Caco-2 (cell line): ENCODE data around the gene UQCC2. TPM values are rescaled to one million over a fixed set of nuclear protein-coding genes. Genes with fewer than 3 reads are reported as not detected.
A peak's percentile ranks its signal among the peaks of the same experiment; 100 is the strongest.

Experiments
- BruUV-seq: library from RNA; stranded (reverse); fragments of 400-500 nt; replicated peaks from 2 replicates; lab custom pipeline; 2021; lab: Mats Ljungman, UMichigan
- CTCF ChIA-PET: fragments of 300-600 bp; sonication (Branson Sonifier 250); formaldehyde crosslinking; loops from one replicate; lab custom pipeline; 2022; ENCODE audit warnings: antibody characterized with exemption; lab: Charles Lee
- POLR2A ChIA-PET: fragments of 300-600 bp; sonication (Branson Sonifier 250); formaldehyde crosslinking; loops from one replicate; lab custom pipeline; 2022; ENCODE audit warnings: antibody characterized with exemption; lab: Charles Lee
- DNase-seq, 2 experiments: peaks; one replicate each; pipeline versions ENCODE4 v3.0.0 to v3.0.0-alpha.2; 2020 to 2022
- H3K27me3 ChIP-seq: replicated peaks from 2 replicates; pipeline ENCODE4 v1.6.0; 2011; ENCODE audit warnings: low read length; ENCODE audit not compliant: control insufficient read depth, insufficient read depth
- H3K36me3 ChIP-seq: 2 replicates; pipeline ENCODE4 v1.5.1; 2011; ENCODE audit warnings: low read length; ENCODE audit not compliant: control insufficient read depth, insufficient read depth
- H3K4me1 ChIP-seq: fragments of 250-450 bp; sonication (Bioruptor Pico); 2 replicates; pipeline ENCODE4 v1.5.1; 2020; ENCODE audit warnings: mild to moderate bottlenecking
- H3K4me3 ChIP-seq: 2 replicates; pipeline ENCODE4 v1.5.1; 2011; ENCODE audit warnings: low read depth, mild to moderate bottlenecking, control low read depth, low read length
- H3K9me3 ChIP-seq: fragments of 250-450 bp; sonication (Bioruptor Pico); 2 replicates; pipeline ENCODE4 v1.5.1; 2020; ENCODE audit warnings: mild to moderate bottlenecking, moderate library complexity
- H3K27ac Mint-ChIP-seq: one replicate; pipeline ENCODE4 v1.8.0; 2022; ENCODE audit warnings: mixed read lengths; ENCODE audit not compliant: unreplicated experiment
- H3K27me3 Mint-ChIP-seq: one replicate; pipeline ENCODE4 v1.8.0; 2022; ENCODE audit warnings: mixed read lengths; ENCODE audit not compliant: insufficient read depth, unreplicated experiment
- H3K36me3 Mint-ChIP-seq: one replicate; pipeline ENCODE4 v1.8.0; 2022; ENCODE audit warnings: mild to moderate bottlenecking, mixed read lengths; ENCODE audit not compliant: insufficient read depth, unreplicated experiment
- H3K4me1 Mint-ChIP-seq: one replicate; pipeline ENCODE4 v1.8.0; 2022; ENCODE audit warnings: low read depth, mixed read lengths; ENCODE audit not compliant: unreplicated experiment
- H3K4me3 Mint-ChIP-seq: one replicate; pipeline ENCODE4 v1.8.0; 2022; ENCODE audit warnings: mild to moderate bottlenecking, moderate library complexity, mixed read lengths; ENCODE audit not compliant: unreplicated experiment
- H3K9me3 Mint-ChIP-seq: one replicate; pipeline ENCODE4 v1.8.0; 2022; ENCODE audit warnings: mixed read lengths; ENCODE audit not compliant: unreplicated experiment
- intact Hi-C: fragments of 100-400 bp; cut with micrococcal nuclease; formaldehyde crosslinking; loops from one replicate; pipeline ENCODE4 v1.10.0; 2022; ENCODE audit not compliant: unreplicated experiment
- total RNA-seq: library from RNA; stranded (reverse); gene quantifications from 2 replicates; pipeline ENCODE4 v1.2.3, GENCODE V29; 2022
- TF ChIP-seq, protein P1 (sequence below), 2 experiments: fragments of 200-600 bp in 1 of 2; IDR thresholded peaks; 1 replicate in 1 of 2; 2 replicates in 1 of 2; pipeline versions ENCODE4 v1.5.1 to v1.8.0; 2011 to 2022; ENCODE audit warnings: antibody characterized with exemption in 1 of 2, control low read depth in 1 of 2, inconsistent platforms in 1 of 2, low read depth in 1 of 2, low read length in 1 of 2, mild to moderate bottlenecking in 1 of 2, moderate library complexity in 1 of 2; ENCODE audit not compliant: insufficient read depth in 1 of 2, severe bottlenecking in 1 of 2, unreplicated experiment in 1 of 2

Gene UQCC2
- total RNA-seq, 1 experiment from 2014 or later, result 122 TPM

DNA sequence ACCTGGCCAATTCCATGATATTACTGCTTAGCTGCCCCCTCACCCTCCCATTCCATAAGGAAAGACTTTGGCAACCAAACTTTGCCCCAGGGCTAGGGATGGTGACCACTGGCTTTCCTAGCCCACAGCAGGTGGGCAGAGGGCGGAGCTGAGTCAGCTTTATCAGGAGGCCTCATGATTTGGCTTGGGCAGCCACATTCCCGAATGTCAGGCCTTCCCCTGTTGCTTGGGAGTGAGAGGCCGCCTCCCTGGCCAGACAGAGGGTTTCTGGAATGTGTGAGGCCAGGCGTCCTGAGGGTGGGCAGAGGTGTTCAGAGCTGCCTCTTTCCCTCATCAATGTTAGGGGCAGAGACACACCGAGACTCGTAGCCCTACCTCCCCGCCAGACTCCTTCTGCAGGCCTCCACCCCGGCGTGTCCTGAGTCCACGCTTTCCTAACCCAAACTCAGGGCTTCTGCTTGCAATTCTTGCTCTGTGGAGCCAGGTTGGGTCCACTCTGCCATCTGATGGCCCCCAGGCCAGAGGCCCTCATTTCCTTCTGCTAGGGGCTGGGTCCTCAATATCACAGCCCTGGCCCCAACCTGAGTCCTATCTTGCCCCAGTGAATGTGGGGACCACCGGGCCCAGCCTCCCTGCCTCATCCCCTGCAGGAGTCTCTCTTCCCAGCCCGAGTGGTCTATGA lies 19.3 kb downstream of the UQCC2 start:
- H3K4me1 ChIP-seq, result peaks cover 8% of the 10 kb centered on the region
- Mint-ChIP-seq H3K27me3 (no peaks in the 10 kb centered on the region), H3K4me3 (no peak overlapping the region), H3K9me3 (no peaks in the 10 kb centered on the region), H3K4me1 (peaks cover 8% of the 10 kb centered on the region), H3K27ac (peak overlapping the region; percentile 42), H3K36me3 (peaks cover 72% of the 10 kb centered on the region)
- H3K36me3 ChIP-seq, result peaks cover 8% of the 10 kb centered on the region
- BruUV-seq, result no TSS peak
- no peaks in the 10 kb centered on the region for H3K27me3 ChIP-seq
- H3K9me3 ChIP-seq, result no peaks in the 10 kb centered on the region
- ChIA-PET POLR2A (no interaction called here), CTCF (interaction anchor here (0.7 kb wide), 1 partner anchor 102 kb away, joined by 4 read pairs; no protein-coding TSS in a partner anchor)
- no peak overlapping the region for H3K4me3 ChIP-seq
- TF ChIP-seq, protein P1, sequence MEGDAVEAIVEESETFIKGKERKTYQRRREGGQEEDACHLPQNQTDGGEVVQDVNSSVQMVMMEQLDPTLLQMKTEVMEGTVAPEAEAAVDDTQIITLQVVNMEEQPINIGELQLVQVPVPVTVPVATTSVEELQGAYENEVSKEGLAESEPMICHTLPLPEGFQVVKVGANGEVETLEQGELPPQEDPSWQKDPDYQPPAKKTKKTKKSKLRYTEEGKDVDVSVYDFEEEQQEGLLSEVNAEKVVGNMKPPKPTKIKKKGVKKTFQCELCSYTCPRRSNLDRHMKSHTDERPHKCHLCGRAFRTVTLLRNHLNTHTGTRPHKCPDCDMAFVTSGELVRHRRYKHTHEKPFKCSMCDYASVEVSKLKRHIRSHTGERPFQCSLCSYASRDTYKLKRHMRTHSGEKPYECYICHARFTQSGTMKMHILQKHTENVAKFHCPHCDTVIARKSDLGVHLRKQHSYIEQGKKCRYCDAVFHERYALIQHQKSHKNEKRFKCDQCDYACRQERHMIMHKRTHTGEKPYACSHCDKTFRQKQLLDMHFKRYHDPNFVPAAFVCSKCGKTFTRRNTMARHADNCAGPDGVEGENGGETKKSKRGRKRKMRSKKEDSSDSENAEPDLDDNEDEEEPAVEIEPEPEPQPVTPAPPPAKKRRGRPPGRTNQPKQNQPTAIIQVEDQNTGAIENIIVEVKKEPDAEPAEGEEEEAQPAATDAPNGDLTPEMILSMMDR (IDR thresholded peaks at IDR 0.05; ENCODE audit: insufficient read depth in 1 of 2, low read depth in 1 of 2, low read length in 1 of 2, severe bottlenecking in 1 of 2, unreplicated experiment in 1 of 2), result no peak
- intact Hi-C loops, result no loop called here
- DNase-seq, result peak; percentile 51 to 62

DNA sequence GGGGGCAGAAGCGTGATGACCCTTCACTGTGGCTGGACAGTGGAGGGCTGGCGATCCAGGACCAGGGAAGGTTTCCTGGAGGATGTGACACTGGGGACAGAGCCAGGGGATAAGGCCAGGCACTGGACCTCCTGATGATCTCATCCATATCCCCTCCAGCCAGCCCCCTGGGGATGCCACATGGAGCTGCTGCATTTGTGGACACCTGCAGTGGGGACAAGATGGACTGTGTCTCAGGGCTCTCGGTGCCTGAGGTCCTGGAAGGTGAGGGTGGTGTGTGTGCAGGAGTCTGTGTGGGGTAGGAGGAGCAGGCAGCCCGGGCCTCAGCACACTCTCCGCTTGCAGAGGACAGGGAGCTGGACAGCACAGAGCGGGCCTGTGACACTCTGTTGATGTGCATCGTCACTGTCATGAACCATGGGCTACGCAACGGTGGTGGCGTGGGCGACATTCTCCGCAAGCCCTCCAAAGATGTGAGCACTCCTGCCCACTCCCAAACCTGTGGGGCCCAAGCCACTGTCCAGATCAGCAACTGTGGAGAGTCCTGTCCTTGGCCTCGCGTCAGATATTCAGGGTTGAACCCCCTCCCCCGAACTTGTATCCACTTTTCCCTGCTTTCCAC lies 19.9 kb downstream of the UQCC2 start:
- Mint-ChIP-seq H3K27me3 (no peaks in the 10 kb centered on the region), H3K27ac (peak overlapping the region; percentile 42), H3K36me3 (peaks cover 65% of the 10 kb centered on the region), H3K4me1 (peaks cover 8% of the 10 kb centered on the region), H3K4me3 (no peak overlapping the region), H3K9me3 (no peaks in the 10 kb centered on the region)
- ChIA-PET POLR2A (no interaction called here), CTCF (interaction anchor here (0.7 kb wide), 1 partner anchor 102 kb away, joined by 4 read pairs; no protein-coding TSS in a partner anchor)
- TF ChIP-seq, protein P1 (IDR thresholded peaks at IDR 0.05; ENCODE audit: insufficient read depth in 1 of 2, low read depth in 1 of 2, low read length in 1 of 2, severe bottlenecking in 1 of 2, unreplicated experiment in 1 of 2), result no peak
- H3K36me3 ChIP-seq, result peaks cover 8% of the 10 kb centered on the region
- no peaks in the 10 kb centered on the region for H3K27me3 ChIP-seq
- H3K4me3 ChIP-seq, result no peak overlapping the region
- peaks cover 8% of the 10 kb centered on the region for H3K4me1 ChIP-seq
- intact Hi-C loops, result no loop called here
- BruUV-seq, result no TSS peak
- DNase-seq, result no peak
- no peaks in the 10 kb centered on the region for H3K9me3 ChIP-seq

DNA sequence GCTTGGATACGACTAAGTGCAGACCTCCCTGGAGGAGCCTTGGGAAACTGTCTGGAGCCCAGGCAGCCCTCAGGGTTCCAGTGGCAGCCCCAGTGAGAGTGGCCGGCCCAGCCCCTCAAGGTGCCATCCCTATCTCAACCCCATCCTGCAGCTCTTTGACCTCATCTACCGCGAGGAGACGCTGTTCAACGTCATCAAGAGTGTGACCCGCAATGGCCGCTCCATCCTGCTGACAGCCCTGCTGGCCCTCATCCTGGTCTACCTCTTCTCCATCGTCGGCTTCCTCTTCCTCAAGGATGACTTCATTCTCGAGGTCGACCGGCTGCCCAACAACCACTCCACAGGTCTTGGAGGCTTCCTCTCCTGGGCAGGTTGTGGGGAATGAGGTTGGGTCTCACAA lies 20.7 kb downstream of the UQCC2 start:
- peaks cover 8% of the 10 kb centered on the region for H3K4me1 ChIP-seq
- no peak for DNase-seq
- no peak overlapping the region for H3K4me3 ChIP-seq
- no peaks in the 10 kb centered on the region for H3K9me3 ChIP-seq
- H3K27me3 ChIP-seq, result no peaks in the 10 kb centered on the region
- peaks cover 9% of the 10 kb centered on the region for H3K36me3 ChIP-seq
- no peak overlapping the region for H3K4me3 Mint-ChIP-seq
- CTCF ChIA-PET, result no interaction called here
- peaks cover 59% of the 10 kb centered on the region for H3K36me3 Mint-ChIP-seq
- intact Hi-C loops, result no loop called here
- POLR2A ChIA-PET, result no interaction called here
- TF ChIP-seq, protein P1 (IDR thresholded peaks at IDR 0.05; ENCODE audit: insufficient read depth in 1 of 2, low read depth in 1 of 2, low read length in 1 of 2, severe bottlenecking in 1 of 2, unreplicated experiment in 1 of 2), result no peak
- peaks cover 8% of the 10 kb centered on the region for H3K4me1 Mint-ChIP-seq
- no TSS peak for BruUV-seq
- no peaks in the 10 kb centered on the region for H3K9me3 Mint-ChIP-seq
- no peak overlapping the region for H3K27ac Mint-ChIP-seq
- no peaks in the 10 kb centered on the region for H3K27me3 Mint-ChIP-seq
